GM18511 (cell line): ENCODE measurements around the gene EBLN2.
A peak's percentile ranks its signal among the peaks of the same experiment; 100 is the strongest.
"Not testable (repeated sequence)": the region's sequence is repeated elsewhere in the genome, so short reads cannot be mapped to it uniquely, and the experiment has no call there.

ENCODE experiments used
- ATAC-seq: cut with Tn5 transposase; IDR thresholded peaks from one replicate; pipeline ENCODE4 v1.9.1; 2021; ENCODE audit warnings: mild to moderate bottlenecking, moderate library complexity; ENCODE audit not compliant: unreplicated experiment

The EBLN2 gene

DNA sequence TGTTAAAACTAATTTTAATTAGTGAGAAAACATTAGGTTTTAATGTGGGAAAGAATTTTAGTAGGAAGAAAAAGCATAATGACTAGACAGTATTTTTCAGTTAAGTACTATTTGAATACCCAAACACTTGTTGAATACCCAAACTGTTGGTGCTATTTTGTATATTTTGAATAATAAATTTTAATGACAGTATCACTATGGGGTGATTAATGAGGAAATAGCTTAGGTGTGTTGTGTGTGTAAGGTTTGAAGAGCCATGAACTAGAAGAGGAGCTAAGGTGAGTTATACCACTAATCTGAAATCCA lies 4.7 kb upstream of the EBLN2 start:
- ATAC-seq = no peak

- no peak for ATAC-seq
Observed at GRCh38 chr3:73060302-73060723, 1.1 kb upstream of the EBLN2 start.

GRCh38 chr3:73066243-73066642 lies 4.8 kb downstream of the EBLN2 start:
- not testable (repeated sequence) for ATAC-seq

- ATAC-seq = no peak
Observed at GRCh38 chr3:73068419-73068818, 7.0 kb downstream of the EBLN2 start.

DNA sequence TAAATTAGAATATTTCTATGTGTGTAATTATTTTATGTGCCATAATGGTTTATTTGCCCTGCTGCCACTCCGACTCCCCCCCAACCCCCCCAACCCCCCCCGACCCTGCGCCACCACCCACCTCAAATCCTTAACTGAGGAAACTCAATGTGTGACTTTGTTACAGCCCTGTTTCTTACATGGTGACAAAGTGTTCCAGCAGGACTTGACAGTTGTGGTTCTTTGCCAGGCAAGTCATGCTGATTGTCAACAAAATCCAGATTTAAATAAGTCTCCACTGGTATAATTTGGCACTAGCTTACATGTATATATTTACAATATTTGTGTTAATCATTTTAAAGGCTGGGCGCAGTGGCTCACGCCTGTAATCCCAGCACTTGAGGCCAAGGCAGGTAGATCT lies 7.7 kb downstream of the EBLN2 start:
- ATAC-seq = no peak

- no peak for ATAC-seq
Observed at GRCh38 chr3:73069775-73070444, 8.5 kb downstream of the EBLN2 start.

DNA sequence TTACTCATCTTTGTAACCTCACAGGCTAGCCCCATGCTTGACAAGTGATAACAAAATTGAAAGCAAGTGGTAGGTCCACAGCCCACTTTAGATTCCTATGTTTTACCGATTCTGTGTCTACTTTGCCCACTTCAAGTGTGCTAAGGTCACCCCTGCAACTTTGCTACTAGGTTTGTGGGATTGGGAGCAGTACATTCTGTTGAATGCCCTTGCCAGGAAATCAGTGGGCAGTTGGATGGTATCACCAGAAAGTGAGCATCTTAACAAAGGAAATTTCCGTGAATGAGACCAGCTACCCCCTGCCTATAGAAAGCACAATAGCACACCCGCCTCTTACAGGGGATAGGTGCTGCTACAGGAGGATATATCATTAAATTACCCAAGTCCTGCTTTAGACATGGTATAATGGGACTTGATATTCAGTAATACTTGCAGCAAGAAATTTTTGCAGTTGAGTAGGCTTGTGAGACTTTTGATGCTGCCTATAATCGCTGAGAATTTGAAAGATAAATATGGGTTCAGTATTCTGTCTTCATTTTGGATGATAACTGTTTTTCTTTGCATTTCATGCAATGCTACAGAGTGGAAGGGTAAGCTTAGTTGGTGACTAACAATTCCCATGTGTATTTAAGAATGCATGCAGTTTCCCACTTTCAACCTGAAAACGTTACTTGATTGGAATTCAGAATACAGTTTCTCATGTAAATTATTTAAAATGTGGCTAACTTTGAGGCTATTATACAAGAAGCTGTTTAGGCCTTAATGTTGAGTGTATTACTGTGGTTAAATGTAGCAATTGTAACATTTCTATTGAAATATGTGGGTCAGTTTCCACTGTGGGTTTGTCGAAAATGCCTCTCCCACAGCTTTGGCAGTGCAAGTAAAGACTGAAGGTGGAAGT lies 9.5 kb downstream of the EBLN2 start:
- no peak for ATAC-seq

- ATAC-seq = no peak
Observed at GRCh38 chr3:73071952-73072351, 10.5 kb downstream of the EBLN2 start.

- no peak for ATAC-seq
Observed at GRCh38 chr3:73072634-73073033, 11.2 kb downstream of the EBLN2 start.

DNA sequence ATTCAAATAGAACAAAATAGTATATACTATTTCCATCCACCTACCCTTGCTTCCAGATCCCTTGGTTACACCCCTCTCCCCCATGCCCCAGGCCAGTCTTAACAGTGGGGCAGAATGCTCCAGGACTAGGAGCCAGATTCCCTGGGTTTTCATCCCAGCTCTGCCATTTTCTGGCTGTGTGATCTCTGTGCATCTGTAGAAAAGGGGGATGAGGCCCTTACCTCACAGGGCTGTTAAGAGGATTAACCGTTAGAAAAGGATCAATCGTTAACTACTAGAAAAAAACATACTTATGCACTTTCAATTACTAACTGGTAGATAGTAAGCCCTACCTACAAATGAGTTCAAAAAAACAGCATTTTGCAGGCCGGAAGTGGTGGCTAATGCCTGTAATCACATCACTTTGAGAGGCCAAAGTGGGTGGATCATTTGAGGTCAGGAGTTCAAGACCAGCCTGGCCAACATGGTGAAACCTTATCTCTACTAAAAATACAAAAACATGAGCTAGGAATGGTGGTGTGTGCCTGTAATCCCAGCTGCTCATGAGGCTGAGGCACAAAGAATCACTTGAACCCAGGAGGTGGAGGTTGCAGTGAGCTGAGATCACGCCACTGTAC lies 11.7 kb downstream of the EBLN2 start:
- no peak for ATAC-seq

DNA sequence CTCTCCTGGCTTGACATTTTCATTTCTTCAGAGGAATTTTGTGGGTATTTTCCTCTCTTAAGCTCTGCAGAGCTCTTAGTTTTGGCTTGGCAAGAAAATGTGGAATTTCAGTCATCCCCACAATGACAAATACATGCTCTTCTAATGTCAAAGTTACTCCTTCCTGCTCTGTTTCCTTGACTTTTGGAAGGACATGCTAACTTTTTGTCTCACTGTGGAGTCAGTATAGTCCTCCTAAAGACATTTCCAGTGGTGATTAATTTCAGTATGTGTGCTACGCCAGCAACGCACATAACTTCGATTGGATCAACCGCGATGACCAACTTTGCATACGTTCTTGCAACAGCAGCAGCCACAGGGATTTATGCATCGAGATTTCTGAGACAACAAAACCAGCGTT lies 13.3 kb downstream of the EBLN2 start:
- ATAC-seq = no peak

- peak; percentile 81 for ATAC-seq
Observed at GRCh38 chr3:73080216-73080966, 18.9 kb downstream of the EBLN2 start.

- ATAC-seq = no peak
Observed at GRCh38 chr3:73081140-73081539, 19.7 kb downstream of the EBLN2 start.

- ATAC-seq = no peak
Observed at GRCh38 chr3:73084170-73084569, 22.7 kb downstream of the EBLN2 start.

GRCh38 chr3:73086071-73086494 lies 24.6 kb downstream of the EBLN2 start:
- ATAC-seq = no peak

DNA sequence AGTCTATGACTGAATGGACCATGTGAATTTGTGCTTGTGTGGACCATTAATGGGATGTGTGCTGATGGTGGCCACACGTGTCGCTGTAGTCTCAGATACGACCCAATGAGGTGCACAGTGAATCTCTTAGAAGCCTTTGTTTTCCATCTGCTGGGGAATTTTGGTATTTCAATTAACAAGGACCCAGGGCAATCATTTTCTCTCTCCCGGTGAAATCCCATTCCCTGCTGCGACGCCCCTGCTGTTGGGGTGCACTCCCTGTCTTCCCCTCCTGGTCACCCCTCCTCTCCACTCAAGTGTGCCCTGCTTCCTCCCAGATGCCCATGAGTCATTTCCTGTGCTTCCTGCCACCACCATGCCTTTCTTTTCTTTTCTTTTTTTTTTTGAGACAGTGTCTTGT lies 32.7 kb downstream of the EBLN2 start:
- peak; percentile 91 for ATAC-seq

DNA sequence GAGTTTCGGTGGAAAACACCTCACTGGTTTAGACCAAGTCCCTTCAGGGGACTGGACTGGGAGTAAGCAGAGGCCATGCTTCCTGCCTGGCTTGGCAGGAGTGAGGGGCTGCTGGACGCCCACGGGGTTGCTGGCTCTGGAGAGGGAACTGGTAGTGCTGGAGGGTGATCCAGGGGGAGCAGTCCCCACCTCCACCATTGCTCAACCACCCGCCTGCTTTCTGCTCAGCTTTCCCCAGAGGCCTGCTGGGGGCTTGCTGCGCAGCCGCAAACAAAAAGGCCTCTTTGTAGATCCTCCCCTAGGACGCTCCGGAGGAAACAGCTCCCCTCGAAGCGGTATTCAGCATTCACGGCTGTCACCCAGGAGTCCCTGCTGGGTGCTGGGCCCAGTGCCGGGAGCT lies 33.5 kb downstream of the EBLN2 start:
- no peak for ATAC-seq

DNA sequence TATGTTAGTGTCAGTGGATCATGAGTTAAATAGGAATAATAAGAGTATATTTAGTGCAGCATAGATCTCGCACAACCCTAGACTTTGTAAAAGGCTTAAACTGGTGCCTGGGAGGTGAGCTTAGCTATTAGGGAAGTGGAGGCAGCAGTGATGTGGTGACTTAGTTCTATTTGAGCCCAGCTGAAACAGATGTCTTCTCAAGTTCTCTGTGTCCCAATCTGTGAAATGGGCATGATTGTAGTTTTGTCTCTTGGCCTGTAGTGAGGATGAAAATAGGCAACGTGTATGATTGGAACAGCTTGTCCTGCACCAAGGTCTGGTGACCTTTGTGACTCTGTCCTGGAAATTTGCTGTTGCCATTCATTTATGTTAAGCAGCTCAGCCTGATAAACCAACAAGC lies 34.7 kb downstream of the EBLN2 start:
- no peak for ATAC-seq

GRCh38 chr3:73098026-73098425 lies 36.6 kb downstream of the EBLN2 start:
- ATAC-seq = no peak

GRCh38 chr3:73098873-73099272 lies 37.4 kb downstream of the EBLN2 start:
- ATAC-seq = no peak
